Measurements from ENCODE around the gene KRT9.

- TF ChIP-seq CTCF (IDR thresholded peaks at IDR 0.05; ENCODE audit: low read depth, low read length) (no peak), POLR2A (IDR thresholded peaks at IDR 0.05; ENCODE audit: extremely low read depth, insufficient read length) (no peak), MYC (IDR thresholded peaks at IDR 0.05; ENCODE audit: low read depth, low read length) (no peak)
These were observed 41.5 kb downstream of the KRT9 start for GRCh38 chr17:41530062-41531048.
